ENCODE measurements around the gene WDR54.

Gene WDR54

GRCh38 chr2:74421221-74421870 is at the start of gene WDR54, which contains the start of gene C2orf81:
TSS of gene WDR54 (plus strand) at chr2:74421730. CDS start at chr2:74422154, 424 bp downstream.
TSS of gene C2orf81 (minus strand) at chr2:74421619. CDS start at chr2:74421560, 59 bp downstream.
- DNase-seq: peak; percentile 96

DNA sequence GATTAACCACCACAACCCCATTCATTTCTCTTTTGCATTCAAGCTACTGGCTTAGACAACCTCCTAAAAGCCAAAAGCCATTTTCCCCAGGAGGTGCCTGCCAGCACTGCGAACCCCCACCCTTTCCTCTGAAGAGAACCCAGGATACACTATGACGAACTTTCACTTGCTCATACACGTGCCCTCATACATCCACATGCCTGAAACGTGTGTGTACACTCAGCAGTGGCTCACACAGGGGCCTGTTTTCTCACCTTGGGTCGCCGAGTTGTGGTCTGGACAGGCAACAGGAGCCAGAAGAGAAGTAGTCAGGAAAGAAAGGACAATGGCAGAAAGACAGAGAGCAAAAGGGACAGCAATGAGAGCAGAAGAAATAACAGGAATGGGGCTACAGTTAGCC is 48.9 kb upstream of the WDR54 start:
- no peak for DNase-seq

- DNase-seq: no peak
Observed at GRCh38 chr2:74373221-74373676, 48.3 kb upstream of the WDR54 start.

GRCh38 chr2:74373985-74374384 is 47.5 kb upstream of the WDR54 start:
- no peak for DNase-seq

GRCh38 chr2:74374509-74375205 is 46.9 kb upstream of the WDR54 start:
- DNase-seq: no peak

- no peak for DNase-seq
Observed at GRCh38 chr2:74375838-74376237, 45.7 kb upstream of the WDR54 start.

DNA sequence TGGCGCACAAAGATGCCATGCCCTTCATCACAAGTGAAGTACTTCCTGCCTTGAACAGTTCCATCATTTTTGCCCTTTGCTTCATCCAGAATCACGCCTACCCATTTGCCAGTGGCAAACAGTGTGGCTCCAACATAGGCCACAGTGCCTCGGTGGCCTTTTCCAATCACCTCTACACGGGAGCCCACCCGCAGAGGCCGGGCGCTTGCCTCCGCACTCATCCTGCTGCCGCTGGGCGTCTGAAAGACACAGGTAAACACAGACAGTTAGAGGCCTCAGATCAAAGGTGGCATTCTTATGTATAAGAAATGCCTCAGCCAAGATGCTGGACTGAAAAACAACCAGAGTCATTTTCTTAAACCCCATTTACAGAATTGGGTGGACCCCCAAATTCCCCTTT is 43.5 kb upstream of the WDR54 start:
- DNase-seq: no peak

DNA sequence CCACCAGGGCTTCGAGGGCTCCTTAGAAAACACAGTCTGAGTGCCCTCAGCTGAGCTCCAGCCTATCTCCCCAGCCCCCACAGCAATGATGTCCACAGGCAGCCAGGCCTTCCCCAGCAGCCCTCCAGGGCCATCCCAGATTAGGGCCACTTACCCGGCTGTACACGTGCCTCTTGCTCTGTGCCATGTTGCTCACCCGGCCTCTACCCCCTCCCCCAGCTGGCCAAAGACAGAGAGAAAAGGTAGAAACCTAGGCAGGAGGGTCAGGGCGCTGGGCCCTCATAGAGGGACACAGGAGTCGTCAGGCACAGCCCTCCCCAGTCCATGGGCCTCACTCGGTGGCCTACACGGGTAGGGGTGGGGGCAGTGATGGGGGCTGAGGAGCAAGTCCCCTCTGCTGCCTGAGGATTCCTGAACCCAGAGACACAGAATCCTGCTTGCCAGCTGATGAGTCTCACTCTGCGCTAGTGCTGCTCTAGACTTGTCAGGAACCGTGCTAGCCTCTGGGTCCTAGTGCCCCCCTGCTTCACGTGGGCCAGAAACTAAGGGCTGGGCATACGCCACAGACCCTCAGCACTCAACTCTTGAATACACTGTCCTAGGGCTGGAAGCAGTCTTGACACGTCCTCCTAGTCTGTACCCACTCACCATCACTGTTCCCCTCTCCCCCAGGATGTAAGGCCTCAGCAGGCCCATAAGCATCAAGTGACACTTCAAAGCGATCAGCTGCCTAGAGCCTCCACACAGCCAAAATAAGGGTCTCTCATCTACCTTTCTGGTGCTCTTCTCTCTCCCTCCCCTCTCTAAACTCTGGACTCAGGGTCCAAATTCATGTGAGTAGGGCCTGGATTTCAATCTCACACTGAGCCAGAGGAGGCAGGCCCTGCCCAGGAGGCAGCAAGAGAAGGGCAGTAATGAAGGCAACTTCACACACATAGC is 41.4 kb upstream of the WDR54 start, which contains the start of gene DCTN1:
Gene DCTN1, minus strand, starts transcription at position 461 of the 939 bp plus-strand sequence. Its CDS starts 274 bp downstream, at position 187.
- peak; percentile 33 for DNase-seq

GRCh38 chr2:74381751-74382150 is 39.8 kb upstream of the WDR54 start:
- no peak for DNase-seq

GRCh38 chr2:74383254-74383653 is 38.3 kb upstream of the WDR54 start:
- no peak for DNase-seq

GRCh38 chr2:74384051-74384450 is 37.5 kb upstream of the WDR54 start:
- no peak for DNase-seq

- no peak for DNase-seq
Observed at GRCh38 chr2:74385396-74385795, 36.1 kb upstream of the WDR54 start.

DNA sequence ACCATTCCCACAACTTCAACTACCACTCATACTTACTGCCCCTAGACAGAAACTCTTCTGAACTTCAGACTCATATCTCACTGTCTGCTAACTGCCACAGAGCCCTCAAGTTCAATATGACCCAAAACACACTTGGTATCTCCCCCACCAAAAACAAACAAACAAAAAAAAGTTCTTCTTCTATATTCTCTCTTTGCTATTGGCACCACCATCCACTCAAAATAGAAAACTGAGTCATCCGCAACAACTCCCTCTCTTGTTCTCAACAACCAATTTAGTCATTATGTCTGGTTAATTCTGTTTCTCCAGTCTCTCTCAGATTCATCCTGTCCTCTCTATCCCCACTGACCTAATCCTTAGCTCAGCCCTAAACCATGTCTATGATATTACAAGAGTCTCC is 34.2 kb upstream of the WDR54 start:
- DNase-seq: no peak

DNA sequence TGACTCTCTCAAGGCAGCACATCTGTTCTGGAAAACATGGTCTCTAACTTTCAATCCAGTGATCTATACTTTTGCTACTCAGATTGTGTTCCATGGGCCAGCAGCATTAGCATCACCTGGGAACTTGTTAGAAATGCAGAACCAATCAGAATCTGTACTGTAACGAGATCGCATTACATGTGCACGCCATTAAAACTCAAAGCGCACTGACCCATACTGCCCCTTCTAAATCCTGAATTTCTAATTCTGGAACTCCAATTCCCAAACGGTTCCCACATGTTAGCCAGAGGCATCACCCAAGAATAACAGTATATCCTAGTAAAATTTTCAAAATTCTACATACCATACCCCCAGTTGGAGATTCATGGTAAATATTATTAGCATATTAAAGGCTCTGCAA is 30.9 kb upstream of the WDR54 start:
- no peak for DNase-seq

GRCh38 chr2:74391209-74391579 is 30.3 kb upstream of the WDR54 start:
- DNase-seq: no peak

GRCh38 chr2:74391580-74392448 is 29.7 kb upstream of the WDR54 start:
- DNase-seq: peak; percentile 95

GRCh38 chr2:74392449-74392743 is 29.1 kb upstream of the WDR54 start:
- no peak for DNase-seq

GRCh38 chr2:74393525-74393924 is 28.0 kb upstream of the WDR54 start:
- no peak for DNase-seq

DNA sequence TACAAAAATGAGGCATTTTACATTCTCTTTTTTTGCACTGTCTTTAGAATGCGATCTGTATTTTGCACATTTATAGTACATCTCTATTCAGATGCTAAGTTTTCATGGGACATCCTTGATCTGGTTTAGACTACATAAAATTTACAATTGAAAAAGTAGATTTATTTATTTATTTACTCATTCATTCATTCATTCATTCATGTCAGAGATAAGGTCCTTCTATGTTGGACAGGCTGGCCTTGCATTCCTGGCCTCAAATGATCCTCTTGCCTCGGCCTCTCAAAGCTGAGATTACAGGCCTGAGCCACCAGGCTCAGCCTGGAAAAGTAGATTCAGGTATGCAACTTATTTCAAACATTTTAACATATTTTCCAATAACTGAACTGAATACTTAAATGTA is 25.4 kb upstream of the WDR54 start:
- no peak for DNase-seq

DNA sequence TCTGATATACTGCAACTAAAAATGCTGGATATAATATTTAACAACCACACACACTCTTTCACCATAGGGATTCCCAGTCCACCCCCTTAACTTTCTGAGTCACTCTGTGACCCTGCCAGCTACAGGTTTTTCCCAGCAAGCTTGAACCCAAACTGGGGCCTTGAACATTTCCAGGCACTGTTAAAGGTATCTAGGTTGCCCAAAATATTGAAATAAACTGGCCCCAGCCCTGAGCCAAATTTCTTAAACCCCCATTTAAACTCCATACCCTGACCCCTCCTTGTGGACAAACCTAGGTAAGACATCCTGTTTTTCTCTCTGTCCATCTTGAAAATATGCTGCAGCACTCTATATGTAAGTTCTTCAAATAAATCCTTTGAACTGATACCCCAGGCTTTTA is 21.7 kb upstream of the WDR54 start:
- DNase-seq: no peak

GRCh38 chr2:74401891-74402290 is 19.6 kb upstream of the WDR54 start:
- DNase-seq: no peak

GRCh38 chr2:74406035-74406434 is 15.5 kb upstream of the WDR54 start:
- DNase-seq: no peak

- DNase-seq: no peak
Observed at GRCh38 chr2:74407682-74408081, 13.8 kb upstream of the WDR54 start.

Measured in activated CD8-positive, alpha-beta memory T cell treated with anti-CD3 and anti-CD28 coated beads, Interleukin-2, amount 50 U/mL, for 4 hours (primary cell).